OCI-LY7 (cell line): Measurements from ENCODE around the gene NHERF2. TPM values are rescaled to one million over a fixed set of nuclear protein-coding genes. Genes with fewer than 3 reads are reported as not detected.
A peak's percentile ranks its signal among the peaks of the same experiment; 100 is the strongest.

ENCODE experiments used
- BruUV-seq: library from RNA; stranded (reverse); fragments of 400-500 nt; replicated peaks from 2 replicates; lab custom pipeline; 2021; lab: Mats Ljungman, UMichigan
- CTCF ChIA-PET: fragments of 300-600 bp; sonication (Branson Sonifier 250); formaldehyde crosslinking; loops from one replicate; lab custom pipeline; 2022; ENCODE audit warnings: antibody characterized with exemption; ENCODE audit not compliant: unreplicated experiment; lab: Charles Lee
- POLR2A ChIA-PET: fragments of 300-600 bp; sonication (Branson Sonifier 250); formaldehyde crosslinking; loops from one replicate; lab custom pipeline; 2022; ENCODE audit warnings: antibody characterized with exemption; lab: Charles Lee
- DNase-seq: peaks from one replicate; pipeline ENCODE4 v3.0.0-alpha.2; 2015; ENCODE audit warnings: low spot score
- H2AFZ ChIP-seq: fragments of 200-600 bp; sonication (generic), shearing (Covaris generic); 2 replicates; pipeline ENCODE4 v1.6.1; 2014; ENCODE audit warnings: mild to moderate bottlenecking, antibody characterized with exemption, low read length, moderate library complexity
- H3K27ac ChIP-seq: fragments of 200-600 bp; sonication (generic); 2 replicates; pipeline ENCODE4 v1.5.1; 2014; ENCODE audit warnings: mixed run types, low read depth, mild to moderate bottlenecking, moderate library complexity, low read length, inconsistent platforms; ENCODE audit not compliant: poor library complexity, severe bottlenecking
- H3K36me3 ChIP-seq: fragments of 200-600 bp; sonication (generic); 2 replicates; pipeline ENCODE4 v1.6.1; 2014; ENCODE audit warnings: mild to moderate bottlenecking, antibody characterized with exemption, low read length, moderate library complexity, mixed read lengths; ENCODE audit not compliant: insufficient read depth
- H3K4me1 ChIP-seq: fragments of 200-600 bp; sonication (generic); 2 replicates; pipeline ENCODE4 v1.5.1; 2014; ENCODE audit warnings: mild to moderate bottlenecking, low read length; ENCODE audit not compliant: insufficient read depth, poor library complexity, severe bottlenecking
- H3K4me2 ChIP-seq: fragments of 200-600 bp; sonication (generic); 2 replicates; pipeline ENCODE4 v1.6.1; 2014; ENCODE audit warnings: mild to moderate bottlenecking, low read length
- H3K4me3 ChIP-seq: fragments of 200-600 bp; sonication (generic); 2 replicates; pipeline ENCODE4 v1.5.1; 2014; ENCODE audit warnings: mild to moderate bottlenecking, low read depth, low read length; ENCODE audit not compliant: poor library complexity, severe bottlenecking
- H3K79me2 ChIP-seq: fragments of 200-600 bp; sonication (generic); 2 replicates; pipeline ENCODE4 v1.6.1; 2016; ENCODE audit warnings: low read depth, mild to moderate bottlenecking, low read length, moderate library complexity, mixed read lengths; ENCODE audit not compliant: insufficient read depth
- H3K9me2 ChIP-seq: fragments of 200-600 bp; sonication (generic); 2 replicates; pipeline ENCODE4 v1.6.1; 2016; ENCODE audit warnings: mild to moderate bottlenecking, low read length, mixed read lengths; ENCODE audit not compliant: insufficient read depth
- H3K9me3 ChIP-seq: fragments of 200-600 bp; sonication (generic); 2 replicates; pipeline ENCODE4 v1.6.1; 2014; ENCODE audit warnings: mild to moderate bottlenecking, mixed run types, low read length, mixed read lengths
- H4K20me1 ChIP-seq: fragments of 200-600 bp; sonication (generic); 2 replicates; pipeline ENCODE4 v1.6.1; 2014; ENCODE audit warnings: mild to moderate bottlenecking, antibody characterized with exemption, low read length, moderate library complexity, mixed read lengths; ENCODE audit not compliant: insufficient read depth
- CTCF ChIP-seq: fragments of 200-600 bp; sonication (generic); conservative IDR thresholded peaks from 2 replicates; pipeline ENCODE4 v1.5.1; 2014; ENCODE audit warnings: mild to moderate bottlenecking, antibody characterized with exemption, low read length, moderate library complexity, mixed read lengths
- EZH2phosphoT487 ChIP-seq: fragments of 200-600 bp; sonication (generic); IDR thresholded peaks from 2 replicates; pipeline ENCODE4 v1.6.1; 2018; ENCODE audit warnings: low read depth, borderline replicate concordance, mild to moderate bottlenecking, mixed run types, antibody characterized with exemption, low read length, moderate library complexity, mixed read lengths
- intact Hi-C: fragments of 100-400 bp; cut with micrococcal nuclease; formaldehyde crosslinking; loops from one replicate; pipeline ENCODE4 v1.10.0; 2022; ENCODE audit not compliant: unreplicated experiment
- total RNA-seq, 2 experiments: library from RNA; depleted of rRNA in 1 of 2; stranded (reverse); fragments of >200 nt in 1 of 2; shearing (Covaris generic) in 1 of 2; gene quantifications; 2 replicates each; pipeline ENCODE4 v1.2.3, GENCODE V29; 2014 to 2022

NHERF2 gene
- total RNA-seq, 2 experiments from 2014 or later, result 0.27 TPM; not detected in 1

DNA sequence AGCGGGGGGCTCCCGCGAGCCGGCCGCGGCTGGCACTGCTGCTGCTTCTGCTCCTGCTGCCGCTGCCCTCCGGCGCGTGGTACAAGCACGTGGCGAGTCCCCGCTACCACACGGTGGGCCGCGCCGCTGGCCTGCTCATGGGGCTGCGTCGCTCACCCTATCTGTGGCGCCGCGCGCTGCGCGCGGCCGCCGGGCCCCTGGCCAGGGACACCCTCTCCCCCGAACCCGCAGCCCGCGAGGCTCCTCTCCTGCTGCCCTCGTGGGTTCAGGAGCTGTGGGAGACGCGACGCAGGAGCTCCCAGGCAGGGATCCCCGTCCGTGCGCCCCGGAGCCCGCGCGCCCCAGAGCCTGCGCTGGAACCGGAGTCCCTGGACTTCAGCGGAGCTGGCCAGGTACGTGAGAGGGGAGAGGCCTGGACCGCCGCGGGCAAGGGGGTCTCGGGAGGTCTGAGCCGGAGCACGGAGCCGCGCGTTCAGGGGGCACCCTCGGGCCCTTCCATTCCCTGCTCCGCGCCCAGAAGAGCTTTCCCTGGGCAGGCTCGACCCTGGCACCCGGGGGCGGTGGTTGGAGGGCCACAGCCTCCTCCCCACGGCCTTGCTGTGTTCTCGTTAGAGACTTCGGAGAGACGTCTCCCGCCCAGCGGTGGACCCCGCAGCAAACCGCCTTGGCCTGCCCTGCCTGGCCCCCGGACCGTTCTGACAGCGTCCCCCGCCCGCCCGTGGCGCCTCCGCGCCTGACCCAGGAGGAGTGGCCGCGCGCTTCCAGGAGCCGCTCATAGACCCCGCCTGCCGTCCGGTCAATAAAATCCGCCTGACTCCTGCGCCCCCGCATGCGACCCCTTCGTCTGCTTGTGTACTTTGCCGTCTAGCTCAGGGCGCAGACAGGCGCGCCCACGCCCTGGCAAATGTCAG is 6.5 kb upstream of the NHERF2 start:
- POLR2A ChIA-PET, result no interaction called here
- Histone ChIP-seq H4K20me1 (no peaks in the 10 kb centered on the region), H3K79me2 (no peaks in the 10 kb centered on the region), H3K27ac (no peak overlapping the region), H3K4me3 (no peak overlapping the region), H3K4me1 (peaks cover 13% of the 10 kb centered on the region), H3K4me2 (no peak overlapping the region; the same call in 1 of the 2 replicates), H3K9me3 (no peaks in the 10 kb centered on the region), H3K36me3 (no peaks in the 10 kb centered on the region), H2AFZ (no peak overlapping the region), H3K9me2 (no peaks in the 10 kb centered on the region)
- no peak for TF ChIP-seq CTCF
- DNase-seq, result no peak
- CTCF ChIA-PET, result no interaction called here
- BruUV-seq, result no TSS peak
- intact Hi-C loops, result no loop called here

- Histone ChIP-seq H3K4me1 (peaks cover 13% of the 10 kb centered on the region), H3K27ac (no peak overlapping the region), H3K9me2 (no peaks in the 10 kb centered on the region), H3K4me3 (peak overlapping the region; percentile 29), H4K20me1 (no peaks in the 10 kb centered on the region), H3K9me3 (no peaks in the 10 kb centered on the region), H3K79me2 (no peaks in the 10 kb centered on the region), H3K4me2 (peak overlapping the region; percentile 55), H2AFZ (peak overlapping the region; percentile 35; the same call in 1 of the 2 replicates), H3K36me3 (no peaks in the 10 kb centered on the region)
- BruUV-seq, result no TSS peak
- TF ChIP-seq CTCF (no peak), EZH2phosphoT487 (no peak)
- ChIA-PET POLR2A (interaction anchor here (0.6 kb wide), 2 partner anchors 10 to 343 kb away, joined by 3 read pairs; no protein-coding TSS in a partner anchor), CTCF (interaction anchor here (0.6 to 0.7 kb wide), 3 partner anchors 56 to 117 kb away, joined by 3 to 8 read pairs (median 3); no protein-coding TSS in a partner anchor)
- peak; percentile 32 for DNase-seq
- intact Hi-C loops, result loop anchor here (1.0 to 2.0 kb wide), 2 partner anchors 24 to 118 kb away; partner anchors contain the start of genes NTHL1 and TSC2
Observed at GRCh38 chr16:2022723-2023091, 4.0 kb upstream of the NHERF2 start.
